Mammary epithelial cell (primary cell): ENCODE results near the gene GFOD2.

Source experiments
- EZH2 ChIP-seq: IDR thresholded peaks from 2 replicates; pipeline ENCODE4 v1.6.1; 2012; ENCODE audit warnings: low read length, inconsistent platforms, borderline replicate concordance
- TF ChIP-seq, protein P1 (sequence below), 2 donors: IDR thresholded peaks in 1 of 2; conservative IDR thresholded peaks in 1 of 2; 2 replicates each; pipeline ENCODE4 v1.5.1; 2011 to 2012; ENCODE audit warnings: inconsistent platforms in 2 of 2, low read length in 2 of 2, mild to moderate bottlenecking in 2 of 2, control low read depth in 1 of 2, low read depth in 1 of 2; ENCODE audit not compliant: insufficient read depth in 1 of 2; ENCODE audit errors: extremely low read depth in 1 of 2

DNA sequence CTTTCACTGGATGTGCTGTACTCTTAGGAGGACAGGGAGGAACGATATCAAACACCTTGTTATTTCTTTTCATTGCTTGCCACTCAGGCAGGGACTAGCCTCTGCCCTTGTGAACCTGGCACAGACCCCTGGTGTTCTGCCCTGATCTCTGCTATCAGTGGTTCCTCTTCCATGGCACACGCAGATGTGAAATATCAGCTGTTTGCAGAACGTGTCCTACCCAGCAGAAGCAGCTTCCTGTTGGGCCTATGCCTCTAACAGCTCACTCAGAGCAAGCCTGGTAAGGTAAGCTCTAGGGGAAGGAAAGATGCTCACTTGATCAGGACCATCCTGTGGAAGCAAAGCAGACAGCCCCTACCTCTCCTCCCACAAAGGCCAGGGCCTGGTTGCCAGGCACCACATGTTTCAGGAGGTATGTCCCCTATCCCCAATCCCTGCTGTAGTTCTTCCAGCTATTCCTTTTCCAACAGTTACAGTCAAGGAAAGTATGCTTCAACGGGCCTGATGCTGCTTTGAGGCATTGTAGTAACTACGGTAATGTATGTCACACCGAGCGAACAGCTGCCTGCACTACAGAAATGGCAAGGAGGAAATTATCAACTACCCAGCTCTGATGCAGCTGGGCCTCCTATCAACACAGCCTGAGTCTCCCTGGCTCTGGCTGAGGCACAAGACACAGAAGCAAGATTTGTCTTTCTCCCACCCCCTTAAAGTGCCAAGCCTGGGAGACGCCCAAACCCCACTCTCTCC, 41.3 kb upstream of the GFOD2 start:
- TF ChIP-seq, protein P1, sequence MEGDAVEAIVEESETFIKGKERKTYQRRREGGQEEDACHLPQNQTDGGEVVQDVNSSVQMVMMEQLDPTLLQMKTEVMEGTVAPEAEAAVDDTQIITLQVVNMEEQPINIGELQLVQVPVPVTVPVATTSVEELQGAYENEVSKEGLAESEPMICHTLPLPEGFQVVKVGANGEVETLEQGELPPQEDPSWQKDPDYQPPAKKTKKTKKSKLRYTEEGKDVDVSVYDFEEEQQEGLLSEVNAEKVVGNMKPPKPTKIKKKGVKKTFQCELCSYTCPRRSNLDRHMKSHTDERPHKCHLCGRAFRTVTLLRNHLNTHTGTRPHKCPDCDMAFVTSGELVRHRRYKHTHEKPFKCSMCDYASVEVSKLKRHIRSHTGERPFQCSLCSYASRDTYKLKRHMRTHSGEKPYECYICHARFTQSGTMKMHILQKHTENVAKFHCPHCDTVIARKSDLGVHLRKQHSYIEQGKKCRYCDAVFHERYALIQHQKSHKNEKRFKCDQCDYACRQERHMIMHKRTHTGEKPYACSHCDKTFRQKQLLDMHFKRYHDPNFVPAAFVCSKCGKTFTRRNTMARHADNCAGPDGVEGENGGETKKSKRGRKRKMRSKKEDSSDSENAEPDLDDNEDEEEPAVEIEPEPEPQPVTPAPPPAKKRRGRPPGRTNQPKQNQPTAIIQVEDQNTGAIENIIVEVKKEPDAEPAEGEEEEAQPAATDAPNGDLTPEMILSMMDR (conservative IDR thresholded peaks at IDR 0.05 in 1 of 2, IDR thresholded peaks at IDR 0.05 in 1 of 2; ENCODE audit: extremely low read depth in 1 of 2, insufficient read depth in 1 of 2, low read depth in 1 of 2, low read length in 2 of 2) = no peak
- TF ChIP-seq EZH2 = no peak
